OCI-LY7 (cell line): ENCODE data around the gene FGGY.

Experiments
- CTCF ChIP-seq: fragments of 200-600 bp; sonication (generic); conservative IDR thresholded peaks from 2 replicates; pipeline ENCODE4 v1.5.1; 2014; ENCODE audit warnings: mild to moderate bottlenecking, antibody characterized with exemption, low read length, moderate library complexity, mixed read lengths
- EZH2phosphoT487 ChIP-seq: fragments of 200-600 bp; sonication (generic); IDR thresholded peaks from 2 replicates; pipeline ENCODE4 v1.6.1; 2018; ENCODE audit warnings: low read depth, borderline replicate concordance, mild to moderate bottlenecking, mixed run types, antibody characterized with exemption, low read length, moderate library complexity, mixed read lengths

DNA sequence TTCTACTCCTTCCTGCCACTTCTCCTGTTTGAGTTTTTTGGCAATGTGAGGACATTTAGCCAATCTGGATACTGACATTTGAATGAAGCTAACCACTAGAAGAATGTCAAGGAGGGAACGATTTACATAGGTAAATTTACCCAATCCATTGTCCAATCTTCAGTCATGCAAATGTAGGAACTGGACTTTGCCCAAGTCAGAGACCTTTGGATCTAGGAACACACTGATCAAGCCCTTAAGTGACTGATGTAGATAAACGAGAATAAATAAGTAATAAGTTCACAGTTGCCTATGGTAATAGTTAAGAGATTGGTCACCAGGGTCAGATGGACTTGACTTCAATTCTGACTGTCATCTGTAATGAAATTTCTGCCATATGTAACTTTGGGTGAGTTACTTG lies 177.6 kb downstream of the FGGY start:
- no peak for TF ChIP-seq CTCF
- TF ChIP-seq EZH2phosphoT487: no peak
